Endothelial cell (in vitro differentiated cells): Measurements from ENCODE around the gene LILRB5. TPM values are rescaled to one million over a fixed set of nuclear protein-coding genes. Genes with fewer than 3 reads are reported as not detected.
"Not testable (repeated sequence)": the region's sequence is repeated elsewhere in the genome, so short reads cannot be mapped to it uniquely, and the experiment has no call there.

Experiments
- DNase-seq: peaks from one replicate; pipeline ENCODE4 v3.0.0; 2021; ENCODE audit warnings: low spot score
- H3K27ac Mint-ChIP-seq: one replicate; pipeline ENCODE4 v1.8.0; 2021; ENCODE audit warnings: mixed read lengths, inconsistent platforms; ENCODE audit not compliant: unreplicated experiment
- H3K27me3 Mint-ChIP-seq: one replicate; pipeline ENCODE4 v1.8.0; 2021; ENCODE audit warnings: mild to moderate bottlenecking, moderate library complexity, mixed read lengths, inconsistent platforms; ENCODE audit not compliant: unreplicated experiment
- H3K36me3 Mint-ChIP-seq: one replicate; pipeline ENCODE4 v1.8.0; 2021; ENCODE audit warnings: mild to moderate bottlenecking, low read depth, mixed read lengths, inconsistent platforms; ENCODE audit not compliant: unreplicated experiment
- H3K4me1 Mint-ChIP-seq: one replicate; pipeline ENCODE4 v1.8.0; 2021; ENCODE audit warnings: mild to moderate bottlenecking, mixed read lengths, inconsistent platforms; ENCODE audit not compliant: unreplicated experiment
- H3K4me3 Mint-ChIP-seq: one replicate; pipeline ENCODE4 v1.8.0; 2021; ENCODE audit warnings: mild to moderate bottlenecking, mixed read lengths, inconsistent platforms; ENCODE audit not compliant: unreplicated experiment
- H3K9me3 Mint-ChIP-seq: one replicate; pipeline ENCODE4 v1.8.0; 2021; ENCODE audit warnings: mixed read lengths, inconsistent platforms; ENCODE audit not compliant: unreplicated experiment
- CTCF ChIP-seq: fragments of 200-600 bp; sonication (generic); IDR thresholded peaks from one replicate; pipeline ENCODE4 v1.5.0; 2021; ENCODE audit warnings: antibody characterized with exemption; ENCODE audit not compliant: unreplicated experiment
- total RNA-seq: library from RNA; stranded (reverse); fragmentation: NEBNext Ultra II Directional; extraction: Animal tissue kit (Norgen Biotek cat#: 25700); gene quantifications from one replicate; pipeline ENCODE4 v1.2.1, GENCODE V29; 2021; ENCODE audit not compliant: unreplicated experiment

The LILRB5 gene
- total RNA-seq, 1 donor from 2014 or later = not detected

- peak overlapping the region; percentile 5 for H3K27ac Mint-ChIP-seq
- H3K4me1 Mint-ChIP-seq = peaks cover 13% of the 10 kb centered on the region
- no peak for TF ChIP-seq CTCF
- no peak for DNase-seq
- no peaks in the 10 kb centered on the region for H3K36me3 Mint-ChIP-seq
- no peak overlapping the region for H3K4me3 Mint-ChIP-seq
- no peaks in the 10 kb centered on the region for H3K9me3 Mint-ChIP-seq
- H3K27me3 Mint-ChIP-seq = peaks cover 2% of the 10 kb centered on the region
Observed at GRCh38 chr19:54252243-54252642, 4.8 kb downstream of the LILRB5 start.

- H3K27me3 Mint-ChIP-seq = peaks cover 2% of the 10 kb centered on the region
- no peaks in the 10 kb centered on the region for H3K36me3 Mint-ChIP-seq
- DNase-seq = no peak
- no peak for TF ChIP-seq CTCF
- peaks cover 9% of the 10 kb centered on the region for H3K4me1 Mint-ChIP-seq
- no peak overlapping the region for H3K4me3 Mint-ChIP-seq
- no peaks in the 10 kb centered on the region for H3K9me3 Mint-ChIP-seq
- H3K27ac Mint-ChIP-seq = peak overlapping the region; percentile 67
Observed at GRCh38 chr19:54248016-54248601, 9.0 kb downstream of the LILRB5 start.

GRCh38 chr19:54247106-54247930, 9.8 kb downstream of the LILRB5 start:
- TF ChIP-seq CTCF = no peak
- Mint-ChIP-seq H3K27me3 (no peaks in the 10 kb centered on the region), H3K4me1 (peaks cover 9% of the 10 kb centered on the region), H3K36me3 (no peaks in the 10 kb centered on the region), H3K4me3 (no peak overlapping the region), H3K27ac (peak overlapping the region; percentile 67), H3K9me3 (no peaks in the 10 kb centered on the region)
- DNase-seq = no peak

GRCh38 chr19:54245936-54246335, 11.1 kb downstream of the LILRB5 start:
- TF ChIP-seq CTCF = no peak
- H3K27me3 Mint-ChIP-seq = no peaks in the 10 kb centered on the region
- H3K27ac Mint-ChIP-seq = no peak overlapping the region
- H3K36me3 Mint-ChIP-seq = no peaks in the 10 kb centered on the region
- no peaks in the 10 kb centered on the region for H3K9me3 Mint-ChIP-seq
- no peak overlapping the region for H3K4me3 Mint-ChIP-seq
- no peak for DNase-seq
- H3K4me1 Mint-ChIP-seq = peaks cover 9% of the 10 kb centered on the region

- DNase-seq, H3K4me1 Mint-ChIP-seq, H3K36me3 Mint-ChIP-seq, H3K9me3 Mint-ChIP-seq, H3K27ac Mint-ChIP-seq, H3K4me3 Mint-ChIP-seq, H3K27me3 Mint-ChIP-seq: not testable (repeated sequence)
Observed at GRCh38 chr19:54243809-54244208, 13.3 kb downstream of the LILRB5 start.

GRCh38 chr19:54242646-54243045, 14.4 kb downstream of the LILRB5 start, which contains the start of gene LILRA6:
LILRA6 (minus strand) TSS chr19:54242790.
- H3K4me1 Mint-ChIP-seq, H3K4me3 Mint-ChIP-seq: not testable (repeated sequence)

GRCh38 chr19:54242234-54242633, 14.8 kb downstream of the LILRB5 start:
- H3K27me3 Mint-ChIP-seq, H3K4me3 Mint-ChIP-seq, H3K27ac Mint-ChIP-seq, DNase-seq, H3K4me1 Mint-ChIP-seq, H3K9me3 Mint-ChIP-seq, H3K36me3 Mint-ChIP-seq: not testable (repeated sequence)

More at GRCh38 chr19:54242646-54243045, 14.4 kb downstream of the LILRB5 start, which contains the start of gene LILRA6:
- DNase-seq, H3K36me3 Mint-ChIP-seq, H3K9me3 Mint-ChIP-seq, H3K27me3 Mint-ChIP-seq, H3K27ac Mint-ChIP-seq: not testable (repeated sequence)
